ENCODE results near the gene MAP2K2. TPM values are rescaled to one million over a fixed set of nuclear protein-coding genes. Genes with fewer than 3 reads are reported as not detected.

MAP2K2 gene
- total RNA-seq, 1 experiment from 2014 or later = 171 TPM

GRCh38 chr19:4042064-4042730 lies 81.7 kb downstream of the MAP2K2 start:
- no peak for TF ChIP-seq CTCF (IDR thresholded peaks at IDR 0.05; ENCODE audit: unreplicated experiment)
- DNase-seq (ENCODE audit: unreplicated experiment) = no peak
- Mint-ChIP-seq H3K4me3 (ENCODE audit: unreplicated experiment) (no peak overlapping the region), H3K4me1 (ENCODE audit: insufficient read depth, unreplicated experiment) (no peaks in the 10 kb centered on the region), H3K27ac (ENCODE audit: low read depth, unreplicated experiment) (no peak overlapping the region), H3K36me3 (ENCODE audit: insufficient read depth, unreplicated experiment) (peaks cover 75% of the 10 kb centered on the region), H3K9me3 (ENCODE audit: unreplicated experiment) (no peaks in the 10 kb centered on the region), H3K27me3 (ENCODE audit: insufficient read depth, unreplicated experiment) (no peaks in the 10 kb centered on the region)
- BruUV-seq (replicated peaks) = no TSS peak
- CTCF ChIA-PET = interaction anchor here (0.7 kb wide), 2 partner anchors 192 to 425 kb away, joined by 3 read pairs; no protein-coding TSS in a partner anchor
- intact Hi-C loops (cut with micrococcal nuclease) = no loop called here
- POLR2A ChIA-PET = interaction anchor here (1.5 kb wide), 1 partner anchor 10 kb away, joined by 4 read pairs; no protein-coding TSS in a partner anchor

Other genes starting within 250 kb of the MAP2K2 start
- not detected in 2 replicates for gene ATCAY, start 243.4 kb downstream of the MAP2K2 start, total RNA-seq (2022)
- not detected in 2 replicates for gene NMRK2, start 191.1 kb downstream of the MAP2K2 start, total RNA-seq (2022)
- gene DAPK3, start 153.0 kb downstream of the MAP2K2 start, total RNA-seq (2022) = 60.9 and 61.2 TPM in 2 replicates
- 2,296 and 3,126 TPM in 2 replicates for gene EEF2, start 138.7 kb downstream of the MAP2K2 start, total RNA-seq (2022)
- 15.1 and 31.4 TPM in 2 replicates for gene PIAS4, start 116.4 kb downstream of the MAP2K2 start, total RNA-seq (2022)
- 32.7 and 35.1 TPM in 2 replicates for gene ZBTB7A, start 57.2 kb downstream of the MAP2K2 start, total RNA-seq (2022)
- not detected in 2 replicates for gene CREB3L3, start 29.5 kb upstream of the MAP2K2 start, total RNA-seq (2022)
- 33.2 and 43.9 TPM in 2 replicates for gene SIRT6, start 58.4 kb upstream of the MAP2K2 start, total RNA-seq (2022)
- gene ANKRD24, start 58.6 kb upstream of the MAP2K2 start, total RNA-seq (2022) = 1.2 and 2.9 TPM in 2 replicates
- 0.35 and 1.0 TPM in 2 replicates for gene EBI3, start 105.4 kb upstream of the MAP2K2 start, total RNA-seq (2022)
- gene YJU2, start 123.0 kb upstream of the MAP2K2 start, total RNA-seq (2022) = 28.1 and 30.1 TPM in 2 replicates
- not detected in 2 replicates for gene SHD, start 155.1 kb upstream of the MAP2K2 start, total RNA-seq (2022)
- gene TMIGD2, start 178.3 kb upstream of the MAP2K2 start, total RNA-seq (2022) = not detected in 2 replicates
- not detected in 2 replicates for gene FSD1, start 180.5 kb upstream of the MAP2K2 start, total RNA-seq (2022)
- gene STAP2, start 214.7 kb upstream of the MAP2K2 start, total RNA-seq (2022) = 14.8 and 20.3 TPM in 2 replicates
- gene MPND, start 219.4 kb upstream of the MAP2K2 start, total RNA-seq (2022) = 2.4 and 7.2 TPM in 2 replicates

All from MCF 10A (cell line).